GM18861 (cell line): ENCODE measurements around the gene BAIAP3.

Experiments used
- ATAC-seq: cut with Tn5 transposase; IDR thresholded peaks from one replicate; pipeline ENCODE4 v1.9.1; 2021; ENCODE audit not compliant: unreplicated experiment

The BAIAP3 gene

GRCh38 chr16:1346422-1347285, 13.2 kb downstream of the BAIAP3 start:
- ATAC-seq: no peak

DNA sequence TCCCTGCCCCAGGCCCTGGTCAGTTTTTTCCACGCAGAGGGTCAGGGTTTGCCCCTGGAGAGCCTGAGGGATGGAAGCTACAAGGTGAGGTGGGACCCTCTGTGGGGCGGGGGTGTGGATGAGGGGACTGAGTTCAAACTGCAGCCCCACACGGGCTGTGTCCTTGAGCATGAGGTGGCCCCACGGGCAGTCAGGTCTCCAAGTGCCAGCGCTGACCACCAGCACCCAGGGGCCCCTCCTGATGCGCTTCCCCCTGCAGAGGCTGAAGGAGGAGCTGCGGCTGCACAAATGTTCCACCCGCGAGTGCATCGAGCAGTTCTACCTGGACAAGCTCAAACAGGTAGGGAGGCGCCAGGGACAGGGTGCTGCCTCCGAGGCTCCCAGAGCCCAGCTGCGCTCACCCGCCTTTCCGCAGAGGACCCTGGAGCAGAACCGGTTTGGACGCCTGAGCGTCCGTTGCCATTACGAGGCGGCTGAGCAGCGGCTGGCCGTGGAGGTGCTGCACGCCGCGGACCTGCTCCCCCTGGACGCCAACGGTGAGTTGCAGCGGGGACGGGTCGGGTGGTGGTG, 13.9 kb downstream of the BAIAP3 start:
- no peak for ATAC-seq

GRCh38 chr16:1347962-1348361, 14.5 kb downstream of the BAIAP3 start:
- no peak for ATAC-seq

DNA sequence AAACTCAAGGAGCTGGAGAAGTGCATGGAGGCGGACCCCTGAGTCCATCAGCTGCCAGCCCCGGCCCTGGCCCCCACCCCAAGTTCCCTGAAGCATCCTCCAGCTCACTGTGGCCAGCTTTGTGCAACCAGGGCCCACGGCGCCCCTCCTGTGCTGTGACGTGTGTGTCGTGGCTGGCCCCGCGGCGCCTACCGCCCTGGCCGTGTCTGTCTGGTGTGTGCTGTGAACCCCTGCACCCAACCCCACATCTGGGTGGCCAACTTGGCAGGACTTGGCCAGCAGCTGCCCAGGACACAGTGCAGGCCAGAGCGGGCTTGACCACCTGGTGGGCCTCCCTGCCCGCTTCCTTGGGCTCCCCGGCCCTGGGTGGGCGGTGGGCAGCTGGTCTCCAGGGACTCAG, 15.0 kb downstream of the BAIAP3 start:
- ATAC-seq: no peak

DNA sequence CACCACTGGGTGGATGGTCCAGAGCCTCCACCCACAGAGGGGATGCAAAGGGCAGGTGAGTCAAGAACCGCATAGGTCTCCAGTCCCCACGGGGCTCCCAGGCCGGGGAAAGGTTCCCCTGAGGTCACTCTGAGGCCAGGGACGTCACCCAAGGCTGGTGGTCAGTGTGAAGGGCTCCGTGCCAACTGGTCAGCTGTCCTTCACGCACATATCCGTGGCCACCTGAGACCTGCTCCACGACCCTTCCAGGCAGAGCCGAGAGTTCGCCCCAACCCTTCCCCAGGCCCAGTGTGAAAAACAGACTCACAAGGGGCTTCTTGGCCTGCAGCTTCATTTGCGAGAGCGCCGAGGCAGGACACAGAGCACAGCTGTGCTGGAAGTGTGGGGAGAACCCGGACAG, 15.5 kb downstream of the BAIAP3 start:
- no peak for ATAC-seq

- ATAC-seq: no peak
Observed at GRCh38 chr16:1349351-1349750, 15.9 kb downstream of the BAIAP3 start.

DNA sequence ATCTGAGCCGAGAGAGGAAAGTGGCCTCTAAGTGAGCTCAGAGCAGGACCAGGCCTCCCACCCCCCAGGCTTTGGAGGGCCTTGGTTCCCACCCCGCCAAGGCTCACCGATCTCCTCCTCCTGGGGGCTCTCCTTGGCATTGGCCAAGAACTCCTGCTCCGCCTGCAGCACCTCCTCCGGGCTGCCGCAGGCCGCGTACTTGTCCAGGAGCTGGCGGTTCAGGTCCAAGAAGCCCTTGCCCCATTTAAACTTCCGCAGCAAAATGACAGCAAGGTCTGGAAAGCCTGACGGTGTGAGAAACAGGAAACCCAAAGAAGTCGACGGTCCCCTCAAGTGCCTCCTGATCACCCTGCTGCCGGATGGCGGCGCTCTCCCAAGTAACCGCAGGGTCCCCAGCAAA, 16.5 kb downstream of the BAIAP3 start:
- no peak for ATAC-seq

- no peak for ATAC-seq
Observed at GRCh38 chr16:1350691-1351090, 17.2 kb downstream of the BAIAP3 start.

DNA sequence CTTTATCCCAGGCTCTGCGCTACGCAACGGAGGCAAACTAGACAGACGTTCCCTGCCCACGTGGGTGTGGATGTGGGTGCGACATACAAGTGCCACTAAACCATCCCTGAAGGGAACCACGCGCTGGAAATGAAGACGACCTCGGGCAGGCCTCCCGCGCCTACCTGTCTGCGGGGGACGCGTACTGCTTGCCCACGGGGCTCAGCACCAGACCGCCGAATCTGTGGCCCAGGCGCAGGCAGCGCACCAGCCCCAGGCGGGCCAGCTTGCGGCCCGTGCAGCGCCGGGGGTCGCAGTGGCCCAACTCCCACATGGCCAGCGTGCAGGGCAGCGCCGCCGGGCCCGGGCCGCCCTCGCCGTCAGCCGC, 17.8 kb downstream of the BAIAP3 start:
- ATAC-seq: peak; percentile 5

DNA sequence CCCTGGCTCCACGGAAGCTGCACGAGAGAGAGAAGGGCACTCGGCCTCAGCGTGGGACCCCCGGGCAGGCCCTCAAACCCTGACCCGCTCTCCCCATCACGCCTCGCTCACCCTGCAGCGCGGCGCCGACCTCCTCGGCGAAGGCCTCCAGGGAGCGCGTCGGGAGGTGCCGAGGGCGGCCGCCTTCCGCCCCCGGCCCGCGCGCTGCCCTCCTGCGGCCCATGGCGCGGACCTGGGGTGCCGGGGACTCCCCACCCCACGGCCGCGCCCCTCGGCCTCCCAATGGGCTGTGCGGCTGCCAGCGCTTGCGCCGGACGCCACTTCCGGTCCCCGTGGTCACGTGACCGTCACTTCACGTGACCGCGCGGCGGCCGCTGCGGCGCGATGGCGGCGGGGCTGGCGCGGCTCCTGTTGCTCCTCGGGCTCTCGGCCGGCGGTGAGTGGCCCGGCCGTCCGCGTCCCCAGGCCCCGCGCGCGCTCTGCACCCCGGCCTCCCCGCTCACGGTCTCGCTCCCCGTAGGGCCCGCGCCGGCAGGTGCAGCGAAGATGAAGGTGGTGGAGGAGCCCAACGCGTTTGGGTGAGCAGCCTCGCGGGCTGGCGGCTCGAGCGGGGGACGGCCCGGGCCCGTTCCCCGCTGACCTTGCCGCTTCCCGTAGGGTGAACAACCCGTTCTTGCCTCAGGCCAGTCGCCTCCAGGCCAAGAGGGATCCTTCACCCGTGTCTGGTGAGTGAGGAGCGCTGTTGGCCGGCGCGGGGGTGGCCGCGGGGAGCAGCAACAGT, 18.3 kb downstream of the BAIAP3 start, which contains the start of the genes GNPTG and TSR3:
TSS of gene GNPTG (plus strand) at position 350 of the 781 bp plus-strand sequence. CDS start at position 385, 35 bp downstream.
TSS of gene TSR3 (minus strand) at position 297 of the 781 bp plus-strand sequence. CDS start at position 223, 74 bp downstream.
- ATAC-seq: peak; percentile 55

DNA sequence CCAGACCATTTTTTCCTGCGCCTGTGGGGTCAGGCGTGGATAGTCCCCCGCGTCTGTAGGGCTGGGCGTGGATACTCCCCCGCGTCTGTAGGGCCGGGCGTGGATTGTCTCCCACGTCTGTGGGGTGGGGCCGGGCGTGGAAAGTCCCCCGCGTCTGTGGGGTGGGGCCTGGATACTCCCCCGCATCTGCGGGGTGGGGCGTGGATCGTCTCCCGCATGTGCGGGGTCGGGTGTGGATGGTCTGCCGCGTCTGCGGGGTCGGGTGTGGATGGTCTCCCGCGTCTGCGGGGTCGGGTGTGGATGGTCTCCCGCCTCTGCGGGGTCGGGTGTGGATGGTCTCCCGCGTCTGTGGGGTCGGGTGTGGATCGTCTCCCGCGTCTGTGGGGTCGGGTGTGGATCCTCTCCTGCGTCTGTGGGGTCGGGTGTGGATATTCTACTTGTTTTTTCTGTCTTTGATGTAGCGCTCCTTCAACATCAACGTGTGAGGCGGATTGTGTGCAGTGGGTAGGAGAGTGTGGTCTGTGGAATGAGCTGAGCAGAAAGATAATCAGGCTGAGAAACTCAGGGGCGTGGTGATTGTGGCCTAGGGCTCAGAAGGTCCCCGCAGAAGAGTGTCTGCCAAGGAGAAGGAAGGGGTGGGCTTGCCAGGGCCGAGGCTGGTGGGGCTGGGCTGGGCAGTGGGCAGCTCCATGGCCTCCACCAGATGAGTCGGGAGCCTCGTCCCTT, 21.5 kb downstream of the BAIAP3 start:
- no peak for ATAC-seq

DNA sequence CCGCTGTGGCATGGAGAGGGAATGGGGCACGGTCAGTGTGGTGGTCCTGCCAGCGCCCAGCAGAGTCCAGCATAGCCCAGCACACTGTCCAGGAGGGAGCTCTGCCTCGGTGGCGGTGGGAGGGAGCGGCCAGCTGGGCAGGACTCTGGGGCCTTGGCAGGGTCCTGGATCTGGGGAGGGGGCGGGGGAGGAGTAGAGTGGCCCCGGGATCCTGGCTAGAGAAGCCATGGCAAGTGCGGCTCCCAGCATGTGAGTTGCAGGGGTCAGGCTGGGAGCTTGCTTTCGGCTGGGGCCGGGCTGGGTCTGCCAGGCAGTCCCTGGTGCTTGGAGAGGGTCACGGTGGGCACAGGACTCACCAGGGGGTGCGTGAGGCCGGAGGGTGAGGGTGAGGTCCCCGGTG, 22.1 kb downstream of the BAIAP3 start:
- no peak for ATAC-seq

GRCh38 chr16:1356061-1356900, 22.8 kb downstream of the BAIAP3 start:
- no peak for ATAC-seq

DNA sequence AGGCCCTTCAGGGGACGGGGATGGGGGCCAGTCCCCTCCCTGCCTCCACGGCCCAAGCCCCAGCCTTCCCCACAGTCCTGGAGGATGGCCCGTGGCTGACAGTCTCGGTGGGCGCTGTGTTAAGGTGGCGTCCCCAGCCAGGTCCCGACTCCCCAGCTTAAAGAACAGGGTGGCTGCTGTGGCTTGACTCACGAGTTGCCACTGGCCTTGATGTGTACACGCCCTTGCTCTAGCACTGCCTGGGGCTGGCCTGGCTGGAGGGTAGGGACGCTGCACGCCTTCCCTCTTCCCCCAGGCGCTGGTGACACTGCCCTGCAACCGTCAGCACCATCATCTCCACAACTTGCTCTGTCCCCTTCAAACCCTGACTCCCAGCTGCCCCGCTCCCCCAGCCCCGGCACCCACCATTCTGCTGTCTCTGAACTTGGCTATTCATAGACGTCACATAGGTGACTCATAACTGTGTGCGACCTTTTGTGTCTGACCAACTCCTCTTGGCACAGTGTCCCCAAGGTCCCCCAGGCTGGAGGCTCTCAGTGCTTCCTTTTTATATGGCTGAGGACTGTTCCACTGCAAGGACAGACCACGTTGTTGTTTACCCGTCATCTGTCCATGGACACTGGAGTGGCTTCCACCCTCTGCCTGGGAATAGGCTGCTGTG, 24.6 kb downstream of the BAIAP3 start:
- no peak for ATAC-seq

- no peak for ATAC-seq
Observed at GRCh38 chr16:1361685-1362360, 28.4 kb downstream of the BAIAP3 start.

- ATAC-seq: no peak
Observed at GRCh38 chr16:1362807-1363206, 29.4 kb downstream of the BAIAP3 start.

DNA sequence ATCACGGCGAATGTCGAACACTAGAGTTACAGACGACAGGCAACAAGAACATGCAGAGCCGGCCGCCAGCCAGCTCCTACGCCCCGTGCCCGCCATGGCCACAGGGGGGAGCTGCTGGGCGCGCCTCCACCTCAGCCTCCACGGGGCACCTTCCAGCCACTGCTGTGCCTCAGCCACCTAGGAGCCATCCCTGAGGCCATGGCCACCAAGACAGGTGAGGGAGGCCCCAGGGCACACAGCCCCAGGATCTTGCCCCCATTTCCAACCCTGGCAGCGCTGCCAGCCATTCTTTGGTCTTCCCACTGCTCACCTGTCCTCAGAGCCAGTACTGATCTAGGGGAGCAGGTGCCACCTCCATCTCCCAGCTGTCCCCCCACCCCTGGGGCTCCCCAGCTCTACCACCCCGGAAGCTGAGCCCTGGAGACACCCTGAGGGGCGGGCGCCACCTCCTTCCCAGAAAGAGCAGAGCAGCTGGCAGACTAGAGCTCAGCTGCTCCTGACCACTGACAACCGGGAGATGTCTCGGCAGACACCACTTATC, 30.1 kb downstream of the BAIAP3 start:
- ATAC-seq: no peak

DNA sequence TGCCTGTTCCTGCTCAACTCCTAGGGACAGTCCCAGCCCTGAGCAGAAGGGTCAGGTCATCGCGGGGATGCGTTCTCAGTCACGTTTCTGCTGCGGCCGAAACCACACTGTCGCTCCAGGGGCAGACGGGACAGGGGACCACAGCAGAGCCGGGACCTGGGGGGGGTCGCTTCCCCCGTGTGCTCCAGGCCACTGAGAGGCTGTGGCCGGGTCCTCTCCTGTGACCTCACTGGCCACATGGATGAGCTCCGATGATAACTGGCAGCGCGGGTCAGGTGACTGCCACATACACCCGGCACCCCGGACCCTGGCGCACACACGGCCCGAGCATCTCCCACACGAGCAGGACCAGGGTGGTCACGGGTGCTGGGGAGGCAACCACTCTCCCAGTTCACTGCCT, 31.1 kb downstream of the BAIAP3 start:
- no peak for ATAC-seq
